Tibial nerve (tissue), 4 donors: ENCODE data around the gene HTRA3.

Source experiments
- CTCF ChIP-seq, 5 experiments: fragments of 200-600 bp in 3 of 5; fragments of 450-650 bp in 2 of 5; sonication (generic) in 3 of 5; IDR thresholded peaks; one replicate each; pipeline ENCODE4 v1.5.1; 2016 to 2019; ENCODE audit warnings: antibody characterized with exemption in 5 of 5, mild to moderate bottlenecking in 3 of 5, moderate library complexity in 2 of 5
- EP300 ChIP-seq, 2 donors: sonication (generic); formaldehyde crosslinking; IDR thresholded peaks; one replicate each; pipeline ENCODE4 v1.6.1; 2017; ENCODE audit warnings: antibody characterized with exemption in 2 of 2, mild to moderate bottlenecking in 1 of 2
- POLR2A ChIP-seq, 2 donors: fragments of 450-650 bp; IDR thresholded peaks; one replicate each; pipeline ENCODE4 v1.6.1; 2017; ENCODE audit warnings: antibody characterized with exemption in 2 of 2, mild to moderate bottlenecking in 2 of 2, moderate library complexity in 2 of 2

GRCh38 chr4:8275548-8275910, 6.0 kb downstream of the HTRA3 start:
- no peak for TF ChIP-seq CTCF (IDR thresholded peaks at IDR 0.05)
- no peak for TF ChIP-seq POLR2A (IDR thresholded peaks at IDR 0.05)
- TF ChIP-seq EP300 (IDR thresholded peaks at IDR 0.05): no peak
